Endothelial cell of umbilical vein (primary cell): Measurements from ENCODE around the gene PAK4. TPM values are rescaled to one million over a fixed set of nuclear protein-coding genes. Genes with fewer than 3 reads are reported as not detected.

Source experiments
- BruUV-seq: library from RNA; stranded (reverse); fragments of 400-500 nt; replicated peaks from 2 replicates; lab custom pipeline; 2021; lab: Mats Ljungman, UMichigan
- CTCF ChIA-PET: fragments of 300-600, 350-600 bp; sonication (Branson Sonifier 250); formaldehyde crosslinking; loops from one replicate; lab custom pipeline; 2021; ENCODE audit warnings: antibody characterized with exemption, inconsistent platforms; lab: Charles Lee
- POLR2A ChIA-PET: fragments of 300-600, 350-600 bp; sonication (Branson Sonifier 250); formaldehyde crosslinking; loops from one replicate; lab custom pipeline; 2021; ENCODE audit warnings: antibody characterized with exemption, inconsistent platforms; lab: Charles Lee
- DNase-seq: peaks from one replicate; pipeline ENCODE4 v3.0.0-alpha.2; 2011; ENCODE audit warnings: low read depth, low spot score
- FAIRE-seq: peaks from 2 replicates; lab custom pipeline; 2011; peaks lifted over from hg19 to GRCh38; lab: Jason Lieb, UNC
- H2AFZ ChIP-seq: 2 replicates; pipeline ENCODE4 v1.6.0; 2012; ENCODE audit warnings: low read depth, low read length, control low read depth, inconsistent platforms
- H3K27ac ChIP-seq: 2 replicates; pipeline ENCODE4 v1.5.1; 2011; ENCODE audit warnings: low read depth, mild to moderate bottlenecking, control low read depth, low read length, moderate library complexity; ENCODE audit not compliant: insufficient read depth
- H3K27me3 ChIP-seq, 2 experiments: 2 replicates each; pipeline versions ENCODE4 v1.6.0 to v1.6.1; 2011; ENCODE audit warnings: low read length in 2 of 2, mixed read lengths in 1 of 2; ENCODE audit not compliant: control insufficient read depth in 2 of 2, insufficient read depth in 2 of 2
- H3K36me3 ChIP-seq, 2 experiments: 2 replicates in 1 of 2; 3 replicates in 1 of 2; pipeline ENCODE4 v1.5.1; 2011; ENCODE audit warnings: low read length in 2 of 2, mild to moderate bottlenecking in 1 of 2, moderate library complexity in 1 of 2; ENCODE audit not compliant: control insufficient read depth in 2 of 2, insufficient read depth in 2 of 2; ENCODE audit errors: extremely low read depth in 1 of 2
- H3K4me1 ChIP-seq: 3 replicates; pipeline ENCODE4 v1.5.1; 2011; ENCODE audit warnings: mild to moderate bottlenecking, low read length; ENCODE audit not compliant: control insufficient read depth, insufficient read depth; ENCODE audit errors: extremely low read depth
- H3K4me2 ChIP-seq: 2 replicates; pipeline ENCODE4 v1.6.1; 2011; ENCODE audit warnings: low read length, control low read depth, mixed read lengths; ENCODE audit not compliant: insufficient read depth
- H3K4me3 ChIP-seq, 3 experiments: fragments of 200-600 bp in 1 of 3; sonication (generic), shearing (Covaris generic) in 1 of 3; replicated peaks in 1 of 3; 2 replicates each; pipeline ENCODE4 v1.5.1; 2011 to 2016; ENCODE audit warnings: control low read depth in 3 of 3, low read length in 3 of 3, mild to moderate bottlenecking in 2 of 3, inconsistent platforms in 1 of 3, low read depth in 1 of 3, moderate library complexity in 1 of 3; ENCODE audit not compliant: insufficient read depth in 1 of 3
- H3K79me2 ChIP-seq: 2 replicates; pipeline ENCODE4 v1.6.0; 2012; ENCODE audit warnings: low read length, inconsistent platforms; ENCODE audit not compliant: control insufficient read depth, insufficient read depth
- H3K9ac ChIP-seq: replicated peaks from 2 replicates; pipeline ENCODE3; 2011; ENCODE audit warnings: low read length, control low read depth; ENCODE audit not compliant: insufficient read depth; ENCODE audit errors: extremely low read depth
- H3K9me1 ChIP-seq: replicated peaks from 3 replicates; pipeline ENCODE4 v1.6.0; 2011; ENCODE audit warnings: mild to moderate bottlenecking, low read length; ENCODE audit not compliant: control insufficient read depth, insufficient read depth; ENCODE audit errors: extremely low read depth
- H3K9me3 ChIP-seq: replicated peaks from 2 replicates; pipeline ENCODE4 v1.5.1; 2012; ENCODE audit warnings: low read length, inconsistent platforms; ENCODE audit not compliant: control insufficient read depth, insufficient read depth
- H4K20me1 ChIP-seq: replicated peaks from 2 replicates; pipeline ENCODE3; 2011; ENCODE audit warnings: mild to moderate bottlenecking, low read length; ENCODE audit not compliant: control insufficient read depth, insufficient read depth; ENCODE audit errors: extremely low read depth
- CTCF ChIP-seq, 2 donors: IDR thresholded peaks; 1 replicate in 1 of 2; 2 replicates in 1 of 2; pipeline ENCODE4 v1.5.1; 2011; ENCODE audit warnings: low read length in 2 of 2, mild to moderate bottlenecking in 2 of 2, moderate library complexity in 2 of 2, control low read depth in 1 of 2, inconsistent platforms in 1 of 2, low read depth in 1 of 2; ENCODE audit not compliant: insufficient read depth in 1 of 2; ENCODE audit errors: extremely low read depth in 1 of 2
- EZH2 ChIP-seq: IDR thresholded peaks from 2 replicates; pipeline ENCODE4 v1.6.1; 2012; ENCODE audit warnings: borderline replicate concordance, low read depth, mild to moderate bottlenecking, moderate library complexity, low read length, inconsistent platforms; ENCODE audit not compliant: severe bottlenecking
- FOS ChIP-seq: IDR thresholded peaks from 2 replicates; pipeline ENCODE4 v1.6.1; 2011; ENCODE audit warnings: mild to moderate bottlenecking, low read length, moderate library complexity, borderline replicate concordance; ENCODE audit not compliant: insufficient read depth
- GATA2 ChIP-seq: IDR thresholded peaks from 2 replicates; pipeline ENCODE4 v1.7.0; 2011; ENCODE audit warnings: low read depth, mild to moderate bottlenecking, moderate library complexity, mixed read lengths, low read length; ENCODE audit not compliant: insufficient read length, insufficient read depth
- JUN ChIP-seq: IDR thresholded peaks from 2 replicates; pipeline ENCODE4 v1.6.1; 2011; ENCODE audit warnings: borderline replicate concordance, low read depth; ENCODE audit not compliant: insufficient read length, insufficient read depth
- MAX ChIP-seq: IDR thresholded peaks from 2 replicates; pipeline ENCODE4 v1.6.1; 2011; ENCODE audit not compliant: insufficient read depth, insufficient read length
- MYC ChIP-seq: IDR thresholded peaks from one replicate; pipeline ENCODE4 v1.6.1; 2011; ENCODE audit warnings: mild to moderate bottlenecking, low read depth, low read length
- POLR2A ChIP-seq: IDR thresholded peaks from 2 replicates; pipeline ENCODE4 v1.6.1; 2012; ENCODE audit warnings: low read depth, mild to moderate bottlenecking, control low read depth, low read length
- POLR2AphosphoS5 ChIP-seq: IDR thresholded peaks from 2 replicates; pipeline ENCODE4 v1.6.1; 2012; ENCODE audit warnings: low read depth, mild to moderate bottlenecking, control low read depth, low read length, moderate library complexity; ENCODE audit not compliant: insufficient read depth
- dilution Hi-C: fragments of 300-500 bp; cut with MboI; formaldehyde crosslinking; loops from one replicate; pipeline ENCODE4 v1.15.0; 2019; ENCODE audit warnings: low sequenced_read_pairs; ENCODE audit not compliant: extremely low pct_ligation_motif_present
- intact Hi-C: fragments of 100-400 bp; cut with micrococcal nuclease; formaldehyde crosslinking; loops from one replicate; pipeline ENCODE4 v1.10.0; 2022
- polyA plus RNA-seq, 4 experiments: library from polyadenylated mRNA; depleted of rRNA in 3 of 4; stranded (reverse) in 3 of 4; unstranded in 1 of 4; fragments of >200 nt; gene quantifications; 2 replicates each; pipeline versions ENCODE4 v1.2.1 to v1.2.3, GENCODE V29; 2011 to 2012; ENCODE audit warnings: missing spikeins in 1 of 4
- total RNA-seq: library from RNA; stranded (reverse); gene quantifications from 2 replicates; pipeline ENCODE4 v1.2.3, GENCODE V29; 2021

The PAK4 gene
- total and polyA plus RNA-seq, 2 donors (not counting 3 experiments of a cell fraction or from before 2014, with no cell fraction given): 39.8 to 55.4 TPM

DNA sequence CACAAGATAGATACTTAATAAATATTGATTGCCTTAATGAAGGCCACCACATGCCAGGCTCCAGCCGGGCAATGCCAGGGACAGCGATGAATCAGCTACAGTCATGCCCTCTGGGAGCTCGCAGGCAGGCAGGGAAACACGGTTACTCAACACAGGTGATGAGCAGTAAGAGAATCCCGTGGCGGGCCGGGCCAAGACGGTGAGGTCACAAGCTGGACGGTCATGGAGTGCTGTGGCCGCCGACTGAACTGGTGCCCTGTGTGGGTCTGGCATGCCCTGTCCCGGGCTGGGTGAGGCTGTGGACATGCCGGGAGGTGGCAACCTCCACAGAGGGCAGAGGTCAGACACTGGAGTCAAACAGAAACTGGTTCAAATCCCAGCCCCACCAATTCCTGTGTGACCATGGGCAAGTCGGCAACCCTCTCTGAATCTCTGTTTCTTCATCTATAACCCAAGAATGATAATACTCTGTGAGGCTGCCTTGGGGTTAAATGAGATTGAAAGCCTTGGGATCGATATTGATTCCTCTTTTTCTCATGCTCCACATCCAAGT lies 13.2 kb upstream of the PAK4 start:
- POLR2A ChIA-PET: no interaction called here
- intact Hi-C loops: no loop called here
- no peak overlapping the region for H3K27ac ChIP-seq
- H4K20me1 ChIP-seq: no peaks in the 10 kb centered on the region
- no peak overlapping the region for H3K4me3 ChIP-seq
- no peaks in the 10 kb centered on the region for H3K9me3 ChIP-seq
- no peaks in the 10 kb centered on the region for H3K9me1 ChIP-seq
- H3K27me3 ChIP-seq: peaks cover 0 to 2% of the 10 kb centered on the region in 2 experiments
- H3K9ac ChIP-seq: no peak overlapping the region
- no peak overlapping the region for H3K4me2 ChIP-seq
- H3K79me2 ChIP-seq: no peaks in the 10 kb centered on the region
- FAIRE-seq: no peak
- H3K4me1 ChIP-seq: no peaks in the 10 kb centered on the region
- no peak for DNase-seq
- CTCF ChIA-PET: interaction anchor here (1.5 to 3.3 kb wide), 3 partner anchors 39 to 216 kb away, joined by 4 to 16 read pairs (median 6); no protein-coding TSS in a partner anchor
- dilution Hi-C loops: no loop called here
- H2AFZ ChIP-seq: no peak overlapping the region
- H3K36me3 ChIP-seq: no peaks in the 10 kb centered on the region
- no peak for TF ChIP-seq MAX
- no peak for TF ChIP-seq POLR2AphosphoS5
- TF ChIP-seq JUN: no peak
- TF ChIP-seq GATA2: no peak
- TF ChIP-seq CTCF (IDR thresholded peaks at IDR 0.05; ENCODE audit: extremely low read depth in 1 of 2, insufficient read depth in 1 of 2, low read depth in 1 of 2, low read length in 2 of 2): no peak
- TF ChIP-seq POLR2A: no peak
- TF ChIP-seq FOS: no peak
- no peak for TF ChIP-seq EZH2
- no peak for TF ChIP-seq MYC
- BruUV-seq: no TSS peak
